GM12864 (cell line): ENCODE results near the gene APOB.

ENCODE experiments used
- DNase-seq: peaks from one replicate; pipeline ENCODE4 v3.0.0-alpha.2; 2011; ENCODE audit warnings: low read depth
- H3K4me3 ChIP-seq: 2 replicates; pipeline ENCODE4 v1.5.1; 2011; ENCODE audit warnings: mild to moderate bottlenecking, low read depth, low read length, control low read depth
- TF ChIP-seq, protein P1 (sequence below): IDR thresholded peaks from 2 replicates; pipeline ENCODE4 v1.5.1; 2011; ENCODE audit warnings: low read depth, mild to moderate bottlenecking, moderate library complexity, low read length, control low read depth, inconsistent platforms; ENCODE audit errors: missing control alignments

APOB gene

GRCh38 chr2:20962939-20963557, 80.8 kb downstream of the APOB start:
- no peak overlapping the region for H3K4me3 ChIP-seq
- DNase-seq, result peak; percentile 24
- TF ChIP-seq, protein P1, sequence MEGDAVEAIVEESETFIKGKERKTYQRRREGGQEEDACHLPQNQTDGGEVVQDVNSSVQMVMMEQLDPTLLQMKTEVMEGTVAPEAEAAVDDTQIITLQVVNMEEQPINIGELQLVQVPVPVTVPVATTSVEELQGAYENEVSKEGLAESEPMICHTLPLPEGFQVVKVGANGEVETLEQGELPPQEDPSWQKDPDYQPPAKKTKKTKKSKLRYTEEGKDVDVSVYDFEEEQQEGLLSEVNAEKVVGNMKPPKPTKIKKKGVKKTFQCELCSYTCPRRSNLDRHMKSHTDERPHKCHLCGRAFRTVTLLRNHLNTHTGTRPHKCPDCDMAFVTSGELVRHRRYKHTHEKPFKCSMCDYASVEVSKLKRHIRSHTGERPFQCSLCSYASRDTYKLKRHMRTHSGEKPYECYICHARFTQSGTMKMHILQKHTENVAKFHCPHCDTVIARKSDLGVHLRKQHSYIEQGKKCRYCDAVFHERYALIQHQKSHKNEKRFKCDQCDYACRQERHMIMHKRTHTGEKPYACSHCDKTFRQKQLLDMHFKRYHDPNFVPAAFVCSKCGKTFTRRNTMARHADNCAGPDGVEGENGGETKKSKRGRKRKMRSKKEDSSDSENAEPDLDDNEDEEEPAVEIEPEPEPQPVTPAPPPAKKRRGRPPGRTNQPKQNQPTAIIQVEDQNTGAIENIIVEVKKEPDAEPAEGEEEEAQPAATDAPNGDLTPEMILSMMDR, result peak; percentile 88

DNA sequence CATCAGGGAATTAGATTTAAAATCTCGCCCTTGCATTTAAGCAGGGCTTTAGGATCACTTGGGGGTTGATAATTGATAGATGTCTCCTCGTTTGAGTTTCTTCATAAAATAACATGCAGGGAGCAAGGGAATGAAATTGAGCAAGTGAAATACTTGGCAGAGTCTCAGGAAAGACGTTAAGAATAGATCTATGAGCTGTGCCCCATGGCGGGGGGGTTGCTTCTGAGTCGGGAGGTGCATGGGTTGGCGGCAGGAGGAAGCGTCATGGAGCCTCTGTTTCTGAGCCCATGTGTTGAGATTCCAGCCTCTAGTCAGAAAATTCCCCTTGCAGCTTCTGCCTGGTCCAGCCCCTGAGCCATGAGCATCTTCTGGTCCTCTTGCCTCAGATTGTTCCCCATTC, 82.0 kb downstream of the APOB start:
- TF ChIP-seq, protein P1, result no peak
- no peak overlapping the region for H3K4me3 ChIP-seq
- no peak for DNase-seq

- no peak overlapping the region for H3K4me3 ChIP-seq
- no peak for DNase-seq
- TF ChIP-seq, protein P1, result no peak
These were observed 83.9 kb downstream of the APOB start for GRCh38 chr2:20960003-20960402.

DNA sequence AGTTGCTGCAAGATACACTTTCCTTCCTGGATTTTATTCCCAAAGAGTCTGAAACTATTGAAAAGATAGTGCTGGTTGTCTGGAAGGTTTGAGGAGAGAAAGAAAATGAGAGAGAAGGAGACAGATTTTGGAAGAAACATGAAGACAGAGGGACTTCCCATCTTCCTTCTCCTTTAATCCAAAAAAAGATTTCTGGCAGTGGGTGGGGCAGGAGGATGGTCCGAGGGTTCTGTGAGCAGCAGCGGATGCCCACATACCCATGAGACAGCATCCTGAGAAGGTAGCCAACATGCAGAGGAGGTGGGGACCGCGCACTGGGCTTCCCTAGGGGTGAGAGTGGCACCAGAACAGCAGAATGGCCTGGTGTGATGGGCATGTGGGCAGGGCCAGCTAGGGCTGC, 84.6 kb downstream of the APOB start:
- TF ChIP-seq, protein P1, result no peak
- DNase-seq, result no peak
- no peak overlapping the region for H3K4me3 ChIP-seq

DNA sequence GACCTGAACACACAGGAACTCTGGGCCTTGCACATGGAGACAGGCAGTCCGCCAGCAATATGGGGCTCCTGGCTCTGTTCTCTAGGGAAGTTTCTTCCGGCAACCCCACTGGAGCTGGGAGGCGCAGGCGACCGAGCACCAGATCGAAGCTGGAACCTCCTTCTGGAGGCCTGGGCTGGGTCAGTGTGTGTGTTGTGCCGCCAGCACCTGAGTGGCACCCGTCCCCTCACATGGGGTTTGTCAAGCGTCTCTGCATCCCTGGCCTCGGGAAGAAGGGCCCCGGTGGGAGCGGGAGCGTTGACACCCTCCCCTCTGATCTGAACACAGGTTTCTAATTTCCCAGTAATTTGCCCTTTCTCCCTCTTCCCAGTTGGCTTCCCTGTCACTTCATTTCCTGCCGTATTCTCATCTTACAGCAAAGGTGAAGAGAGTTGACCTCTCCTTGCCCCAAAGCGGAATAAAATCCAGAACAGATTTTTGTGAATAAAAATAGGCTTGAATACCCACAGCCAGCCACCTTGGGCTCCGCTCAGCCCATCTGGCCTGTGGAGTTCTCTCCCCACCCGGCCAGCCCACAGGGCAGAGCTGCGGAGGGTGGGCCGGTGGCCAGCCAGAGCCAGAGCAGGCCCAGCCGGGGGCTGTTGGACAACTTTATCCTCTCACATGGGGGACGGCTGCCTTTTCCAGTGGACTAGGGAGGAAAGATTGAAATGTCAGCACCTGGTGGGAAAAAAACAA, 85.9 kb downstream of the APOB start:
- no peak overlapping the region for H3K4me3 ChIP-seq
- no peak for DNase-seq
- TF ChIP-seq, protein P1, result no peak

GRCh38 chr2:20955277-20956026, 88.4 kb downstream of the APOB start:
- TF ChIP-seq, protein P1, result no peak

More at GRCh38 chr2:20955277-20956026, 88.4 kb downstream of the APOB start:
- no peak overlapping the region for H3K4me3 ChIP-seq
- no peak for DNase-seq
